ENCODE results near the gene HS1BP3. TPM values are rescaled to one million over a fixed set of nuclear protein-coding genes. Genes with fewer than 3 reads are reported as not detected.

HS1BP3 gene
- total RNA-seq, 1 donor from 2014 or later: 10.0 TPM

- Histone ChIP-seq H3K4me1 (no peaks in the 10 kb centered on the region), H3K9ac (no peak overlapping the region), H3K79me2 (ENCODE audit: low read depth) (no peaks in the 10 kb centered on the region), H3K36me3 (no peaks in the 10 kb centered on the region), H3K27me3 (peaks cover 11% of the 10 kb centered on the region), H4K20me1 (ENCODE audit: low read depth) (peaks cover 3% of the 10 kb centered on the region), H2AFZ (replicated peaks) (no peak overlapping the region), H3K9me3 (ENCODE audit: low read depth) (no peaks in the 10 kb centered on the region), H3K4me3 (no peak overlapping the region), H3F3A (ENCODE audit: low read depth) (no peaks in the 10 kb centered on the region), H3K4me2 (no peak overlapping the region), H3K27ac (no peak overlapping the region)
- Mint-ChIP-seq H3K27ac (no peak overlapping the region), H3K4me3 (no peak overlapping the region), H3K9me3 (no peaks in the 10 kb centered on the region), H3K36me3 (peaks cover 11% of the 10 kb centered on the region), H3K4me1 (peaks cover 52% of the 10 kb centered on the region), H3K27me3 (ENCODE audit: insufficient read depth, low read depth) (peaks cover 12% of the 10 kb centered on the region)
- no peak for DNase-seq (ENCODE audit: low spot score)
- TF ChIP-seq CTCF (IDR thresholded peaks at IDR 0.05) (no peak), EZH2 (IDR thresholded peaks at IDR 0.05) (no peak), EZH2phosphoT487 (IDR thresholded peaks at IDR 0.05) (no peak)
Measured at GRCh38 chr2:20645761-20646160, 5.1 kb downstream of the HS1BP3 start.

- Histone ChIP-seq H2AFZ (replicated peaks) (no peak overlapping the region), H3K79me2 (ENCODE audit: low read depth) (no peaks in the 10 kb centered on the region), H3K4me2 (no peak overlapping the region), H3K9me3 (ENCODE audit: low read depth) (no peaks in the 10 kb centered on the region), H4K20me1 (ENCODE audit: low read depth) (peaks cover 3% of the 10 kb centered on the region), H3K4me1 (no peaks in the 10 kb centered on the region), H3K27ac (no peak overlapping the region), H3K9ac (no peak overlapping the region), H3K36me3 (no peaks in the 10 kb centered on the region), H3F3A (ENCODE audit: low read depth) (no peaks in the 10 kb centered on the region), H3K4me3 (no peak overlapping the region), H3K27me3 (peaks cover 7% of the 10 kb centered on the region)
- Mint-ChIP-seq H3K9me3 (no peaks in the 10 kb centered on the region), H3K4me1 (peaks cover 50% of the 10 kb centered on the region), H3K27me3 (ENCODE audit: insufficient read depth, low read depth) (peaks cover 12% of the 10 kb centered on the region), H3K4me3 (no peak overlapping the region), H3K27ac (no peak overlapping the region), H3K36me3 (peaks cover 11% of the 10 kb centered on the region)
- no peak for DNase-seq (ENCODE audit: low spot score)
- no peak for TF ChIP-seq CTCF (IDR thresholded peaks at IDR 0.05)
- no peak for TF ChIP-seq EZH2 (IDR thresholded peaks at IDR 0.05)
- no peak for TF ChIP-seq EZH2phosphoT487 (IDR thresholded peaks at IDR 0.05)
Measured at GRCh38 chr2:20645301-20645701, 5.6 kb downstream of the HS1BP3 start.

- TF ChIP-seq CTCF (IDR thresholded peaks at IDR 0.05) (no peak), EZH2phosphoT487 (IDR thresholded peaks at IDR 0.05) (no peak), EZH2 (IDR thresholded peaks at IDR 0.05) (no peak)
- no peak overlapping the region for H3K4me3 ChIP-seq
- no peak for DNase-seq (ENCODE audit: low spot score)
- peaks cover 3% of the 10 kb centered on the region for H4K20me1 ChIP-seq (ENCODE audit: low read depth)
- no peaks in the 10 kb centered on the region for H3K27me3 ChIP-seq
- no peaks in the 10 kb centered on the region for H3K9me3 ChIP-seq (ENCODE audit: low read depth)
- Mint-ChIP-seq H3K4me1 (peaks cover 43% of the 10 kb centered on the region), H3K36me3 (peaks cover 16% of the 10 kb centered on the region), H3K27me3 (ENCODE audit: insufficient read depth, low read depth) (peaks cover 8% of the 10 kb centered on the region), H3K4me3 (no peak overlapping the region), H3K27ac (no peak overlapping the region), H3K9me3 (no peaks in the 10 kb centered on the region)
- H3K27ac ChIP-seq: no peak overlapping the region
- no peaks in the 10 kb centered on the region for H3K79me2 ChIP-seq (ENCODE audit: low read depth)
- no peaks in the 10 kb centered on the region for H3K36me3 ChIP-seq
- no peak overlapping the region for H3K9ac ChIP-seq
- no peak overlapping the region for H3K4me2 ChIP-seq
- H2AFZ ChIP-seq (replicated peaks): no peak overlapping the region
- no peaks in the 10 kb centered on the region for H3K4me1 ChIP-seq
- H3F3A ChIP-seq (ENCODE audit: low read depth): no peaks in the 10 kb centered on the region
Measured at GRCh38 chr2:20643826-20644225, 7.1 kb downstream of the HS1BP3 start.

Data from neural progenitor cell (in vitro differentiated cells).